Measurements from ENCODE around the gene HAND1. TPM values are rescaled to one million over a fixed set of nuclear protein-coding genes. Genes with fewer than 3 reads are reported as not detected.

HAND1 gene
- total and polyA plus RNA-seq, 4 donors: not detected

DNA sequence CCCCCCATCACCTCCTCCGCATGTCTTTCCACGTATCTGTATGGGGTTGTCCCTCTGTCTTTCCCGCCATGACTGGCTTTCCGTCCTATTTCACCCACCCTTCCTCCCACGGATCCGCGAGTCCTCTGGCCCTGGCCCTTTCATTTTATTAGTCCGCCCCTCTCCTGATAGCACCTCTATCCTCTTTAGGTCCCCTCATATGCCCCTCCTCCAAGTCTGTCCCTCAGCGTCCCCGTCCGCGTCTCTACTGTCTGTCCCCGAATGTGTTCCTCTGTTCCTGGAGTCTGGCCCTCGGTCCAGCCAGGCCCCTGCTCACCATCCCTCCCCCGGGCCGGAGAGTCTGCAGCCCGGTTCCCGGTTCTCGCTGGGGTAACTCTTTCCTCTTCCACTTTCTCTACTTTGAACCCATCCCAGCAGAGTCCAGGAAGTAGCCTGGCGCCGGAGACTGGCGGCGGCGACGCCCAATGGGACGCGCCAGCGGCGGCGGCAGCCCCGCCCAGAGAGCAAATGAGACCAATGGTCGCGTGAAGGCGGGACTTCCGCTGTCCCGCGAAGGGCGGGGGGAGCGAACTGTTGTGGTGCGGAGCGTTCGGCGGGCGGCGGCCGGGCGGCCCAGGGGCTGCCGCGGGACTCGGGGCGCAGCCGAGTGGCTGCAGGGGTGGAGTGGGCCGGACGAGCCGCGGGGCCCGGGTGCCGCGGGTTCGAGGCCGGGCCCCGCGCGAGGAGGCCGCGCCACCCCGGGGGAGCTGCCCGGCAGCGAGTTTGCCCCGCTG, 32.4 kb downstream of the HAND1 start, which contains the start of gene SAP30L:
TSS of gene SAP30L (plus strand) at position 576 of the 773 bp plus-strand sequence. CDS start 608 bp downstream, outside the sequence.
- WGBS, 2 donors: 0% methylated on average over 47 to 70 of the region's 70 CpGs
- H3K27me3 ChIP-seq (ENCODE audit: control insufficient read depth in 1 of 2, insufficient read depth in 2 of 2, low read length in 1 of 2): no peaks in the 10 kb centered on the region
- no peaks in the 10 kb centered on the region for H3K4me1 ChIP-seq (ENCODE audit: control insufficient read depth in 1 of 2, insufficient read depth in 2 of 2, low read length in 2 of 2)
- DNase-seq: peak; percentile 96 to 97
- H3K36me3 ChIP-seq (ENCODE audit: control insufficient read depth in 1 of 2, insufficient read depth in 2 of 2, low read length in 1 of 2): no peaks in the 10 kb centered on the region
- intact Hi-C loops (cut with DNase I): no loop called here
- no peaks in the 10 kb centered on the region for H3K9me3 ChIP-seq (ENCODE audit: control insufficient read depth, low read length)
- peak within 1 kb of the TSS; percentile 89 to 98 for H3K4me3 ChIP-seq (ENCODE audit: low read length in 2 of 2)
- ATAC-seq (ENCODE audit: low FRiP score): peak; percentile 98
- peak within 1 kb of the TSS in 1 of 2 donors; percentile 53 for H3K27ac ChIP-seq (ENCODE audit: low read depth in 1 of 2, low read length in 2 of 2)

DNA sequence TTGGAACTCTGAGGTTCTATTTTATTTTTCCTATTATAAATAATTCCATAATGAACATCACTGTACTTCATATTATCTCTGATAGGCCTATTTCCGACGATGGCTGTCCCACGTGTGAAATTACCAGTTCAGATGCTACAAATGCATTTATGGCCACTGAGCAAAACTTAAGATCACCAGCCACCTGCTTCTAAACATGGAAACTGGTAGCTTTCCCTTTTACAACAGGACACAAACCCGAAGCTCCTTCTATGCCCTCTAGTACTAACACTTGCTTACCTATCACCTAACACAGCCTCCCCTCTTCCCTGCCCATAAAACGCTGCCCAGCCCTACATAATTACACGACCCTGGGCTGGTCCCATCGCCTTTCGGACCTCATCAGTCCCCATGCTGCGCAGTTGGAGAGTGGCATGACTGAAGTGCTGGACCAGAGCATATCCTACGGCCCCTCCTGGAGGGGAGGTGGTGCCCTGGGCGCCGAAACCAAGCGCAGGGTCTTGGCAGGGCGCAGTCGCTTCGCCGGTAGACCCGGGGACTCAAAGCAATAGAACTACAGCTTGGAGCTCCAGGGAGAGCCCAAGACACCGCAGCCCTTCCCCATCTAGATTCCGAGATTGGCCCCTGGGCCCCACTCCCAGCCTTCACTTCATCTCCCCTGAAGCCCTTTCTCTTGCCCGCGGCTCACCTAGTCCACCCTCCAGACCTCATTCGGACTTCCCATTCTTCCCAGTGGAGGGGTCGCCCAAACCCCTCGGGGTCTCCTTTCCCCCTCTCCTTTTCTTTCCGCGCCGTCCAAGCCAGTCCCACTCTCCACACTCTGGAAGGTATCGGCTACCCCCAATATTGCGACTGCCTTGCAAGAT, 33.2 kb downstream of the HAND1 start:
- Histone ChIP-seq H3K36me3 (ENCODE audit: control insufficient read depth in 1 of 2, insufficient read depth in 2 of 2, low read length in 1 of 2) (no peaks in the 10 kb centered on the region), H3K4me3 (ENCODE audit: low read length in 2 of 2) (peak overlapping the region; percentile 80 to 98), H3K9me3 (ENCODE audit: control insufficient read depth, low read length) (no peaks in the 10 kb centered on the region), H3K27me3 (ENCODE audit: control insufficient read depth in 1 of 2, insufficient read depth in 2 of 2, low read length in 1 of 2) (no peaks in the 10 kb centered on the region), H3K27ac (ENCODE audit: low read depth in 1 of 2, low read length in 2 of 2) (peak overlapping the region in 1 of 2 donors; percentile 53), H3K4me1 (ENCODE audit: control insufficient read depth in 1 of 2, insufficient read depth in 2 of 2, low read length in 2 of 2) (no peaks in the 10 kb centered on the region)
- intact Hi-C loops (cut with DNase I): no loop called here
- peak in 1 of 2 donors; percentile 75 for DNase-seq
- 3 to 4% methylated on average over 30 of the region's 30 CpGs for WGBS, 2 donors
- ATAC-seq (ENCODE audit: low FRiP score): peak; percentile 31

DNA sequence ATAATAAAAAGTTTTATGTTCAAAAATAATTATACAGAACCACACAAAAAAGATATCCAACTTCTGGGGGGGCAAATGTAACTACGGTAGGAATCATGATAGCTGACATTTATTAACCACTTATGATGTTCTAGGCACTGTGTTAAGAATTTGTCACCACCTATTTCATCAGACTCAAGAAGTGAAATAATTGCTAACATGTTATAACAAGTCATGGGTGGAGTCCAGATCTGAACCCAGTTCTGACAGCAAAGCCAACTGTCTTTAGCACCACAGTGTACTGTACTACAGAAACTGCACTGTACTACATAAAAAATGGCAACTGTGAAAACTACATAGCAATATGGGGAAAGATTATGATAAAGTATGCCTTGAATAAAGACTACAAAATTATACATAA, 35.2 kb downstream of the HAND1 start:
- 92 to 94% methylated on average over 1 of the region's 1 CpG for WGBS, 2 donors
- no peaks in the 10 kb centered on the region for H3K36me3 ChIP-seq (ENCODE audit: control insufficient read depth in 1 of 2, insufficient read depth in 2 of 2, low read length in 1 of 2)
- H3K27me3 ChIP-seq (ENCODE audit: control insufficient read depth in 1 of 2, insufficient read depth in 2 of 2, low read length in 1 of 2): no peaks in the 10 kb centered on the region
- no peaks in the 10 kb centered on the region for H3K9me3 ChIP-seq (ENCODE audit: control insufficient read depth, low read length)
- no peak overlapping the region for H3K27ac ChIP-seq (ENCODE audit: low read depth in 1 of 2, low read length in 2 of 2)
- H3K4me3 ChIP-seq (ENCODE audit: low read length in 2 of 2): no peak overlapping the region
- no peak for DNase-seq
- no peak for ATAC-seq (ENCODE audit: low FRiP score)
- intact Hi-C loops (cut with DNase I): no loop called here
- no peaks in the 10 kb centered on the region for H3K4me1 ChIP-seq (ENCODE audit: control insufficient read depth in 1 of 2, insufficient read depth in 2 of 2, low read length in 2 of 2)

DNA sequence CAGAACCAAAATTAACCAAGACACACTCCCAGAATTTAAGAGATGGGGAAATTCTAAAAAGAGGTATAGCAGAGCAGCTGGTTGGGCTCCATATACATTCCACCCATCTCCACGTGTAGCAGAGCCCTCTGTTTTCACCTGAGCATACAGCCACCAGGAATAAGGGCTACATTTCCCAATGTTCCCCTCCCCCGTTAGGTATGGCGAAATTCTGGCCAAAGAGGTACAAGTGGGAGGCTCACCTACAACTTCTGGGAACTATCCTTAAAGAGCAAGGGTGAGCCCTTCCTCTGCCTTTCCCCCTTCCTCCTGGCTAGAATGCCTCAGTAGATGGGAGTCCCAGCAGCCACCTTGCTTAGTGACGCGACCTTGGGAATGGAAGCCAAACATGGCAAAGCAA, 37.5 kb downstream of the HAND1 start:
- Histone ChIP-seq H3K36me3 (ENCODE audit: control insufficient read depth in 1 of 2, insufficient read depth in 2 of 2, low read length in 1 of 2) (peaks cover 0 to 1% of the 10 kb centered on the region in 2 donors), H3K27me3 (ENCODE audit: control insufficient read depth in 1 of 2, insufficient read depth in 2 of 2, low read length in 1 of 2) (no peaks in the 10 kb centered on the region), H3K4me3 (ENCODE audit: low read length in 2 of 2) (no peak overlapping the region), H3K4me1 (ENCODE audit: control insufficient read depth in 1 of 2, insufficient read depth in 2 of 2, low read length in 2 of 2) (no peaks in the 10 kb centered on the region), H3K27ac (ENCODE audit: low read depth in 1 of 2, low read length in 2 of 2) (no peak overlapping the region), H3K9me3 (ENCODE audit: control insufficient read depth, low read length) (no peaks in the 10 kb centered on the region)
- DNase-seq: no peak
- no peak for ATAC-seq (ENCODE audit: low FRiP score)
- intact Hi-C loops (cut with DNase I): no loop called here
- WGBS, 2 donors: 88 to 90% methylated on average over 5 of the region's 5 CpGs

DNA sequence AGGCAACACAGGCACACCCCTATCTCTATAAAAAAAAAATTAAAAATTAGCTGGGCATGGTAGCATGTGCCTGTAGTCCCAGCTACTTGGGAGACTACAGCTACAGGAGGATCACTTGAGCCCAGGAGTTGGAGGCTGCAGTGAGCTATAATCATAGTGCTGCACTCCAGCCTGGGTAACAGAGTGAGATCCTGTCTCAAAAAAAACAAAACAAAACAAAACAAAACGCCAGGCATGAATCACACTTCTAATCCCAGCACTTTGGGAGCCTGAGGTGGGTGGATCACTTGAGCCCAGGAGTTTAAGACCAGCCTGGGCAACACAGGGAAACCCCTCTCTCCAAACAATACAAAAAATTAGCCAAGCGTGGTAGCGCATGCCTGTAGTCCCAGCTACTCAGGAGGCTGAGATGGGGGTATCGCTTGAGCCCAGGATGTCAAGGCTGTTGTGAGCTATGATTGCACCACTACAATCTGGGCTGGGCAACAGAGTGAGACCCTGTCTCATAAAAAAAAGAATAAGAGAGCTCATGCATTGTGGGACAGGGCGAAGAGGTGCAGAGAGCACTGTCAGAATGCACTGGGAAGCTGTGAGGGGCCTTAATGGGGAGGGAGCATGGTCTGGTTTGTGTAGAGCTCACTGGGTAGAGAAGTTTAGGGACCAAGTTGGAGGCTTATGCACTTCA, 40.6 kb downstream of the HAND1 start:
- Histone ChIP-seq H3K4me3 (ENCODE audit: low read length in 2 of 2) (no peak overlapping the region), H3K36me3 (ENCODE audit: control insufficient read depth in 1 of 2, insufficient read depth in 2 of 2, low read length in 1 of 2) (peaks cover 0 to 3% of the 10 kb centered on the region in 2 donors), H3K27ac (ENCODE audit: low read depth in 1 of 2, low read length in 2 of 2) (no peak overlapping the region), H3K4me1 (ENCODE audit: control insufficient read depth in 1 of 2, insufficient read depth in 2 of 2, low read length in 2 of 2) (no peaks in the 10 kb centered on the region), H3K27me3 (ENCODE audit: control insufficient read depth in 1 of 2, insufficient read depth in 2 of 2, low read length in 1 of 2) (no peaks in the 10 kb centered on the region), H3K9me3 (ENCODE audit: control insufficient read depth, low read length) (no peaks in the 10 kb centered on the region)
- ATAC-seq (ENCODE audit: low FRiP score) (no peak), DNase-seq (no peak)
- intact Hi-C loops (cut with DNase I): no loop called here
- 76 to 79% methylated on average over 5 of the region's 5 CpGs for WGBS, 2 donors

DNA sequence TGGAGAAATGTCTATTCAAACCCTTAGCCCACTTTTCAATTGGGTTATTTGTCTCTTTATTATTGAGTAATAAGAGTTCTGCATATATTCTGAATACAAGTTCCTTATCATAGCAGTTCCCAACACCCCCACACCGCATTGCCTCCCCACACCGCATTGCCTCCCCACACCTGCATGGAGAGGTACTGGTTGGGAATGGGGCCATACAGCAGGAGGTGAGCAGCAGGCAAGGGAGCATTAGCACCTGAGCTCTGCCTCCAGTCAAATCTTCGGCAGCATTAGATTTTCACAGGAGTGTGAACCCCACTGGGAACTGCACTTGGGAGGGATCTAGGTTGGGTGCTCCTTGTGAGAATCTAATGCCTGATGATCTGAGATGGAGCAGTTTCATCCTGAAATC, 42.8 kb downstream of the HAND1 start:
- intact Hi-C loops (cut with DNase I): no loop called here
- Histone ChIP-seq H3K27me3 (ENCODE audit: control insufficient read depth in 1 of 2, insufficient read depth in 2 of 2, low read length in 1 of 2) (no peaks in the 10 kb centered on the region), H3K4me1 (ENCODE audit: control insufficient read depth in 1 of 2, insufficient read depth in 2 of 2, low read length in 2 of 2) (no peaks in the 10 kb centered on the region), H3K36me3 (ENCODE audit: control insufficient read depth in 1 of 2, insufficient read depth in 2 of 2, low read length in 1 of 2) (peaks cover 0 to 3% of the 10 kb centered on the region in 2 donors), H3K4me3 (ENCODE audit: low read length in 2 of 2) (no peak overlapping the region), H3K9me3 (ENCODE audit: control insufficient read depth, low read length) (no peaks in the 10 kb centered on the region), H3K27ac (ENCODE audit: low read depth in 1 of 2, low read length in 2 of 2) (no peak overlapping the region)
- 90 to 99% methylated on average over 3 of the region's 3 CpGs for WGBS, 2 donors
- ATAC-seq (ENCODE audit: low FRiP score) (no peak), DNase-seq (no peak)

DNA sequence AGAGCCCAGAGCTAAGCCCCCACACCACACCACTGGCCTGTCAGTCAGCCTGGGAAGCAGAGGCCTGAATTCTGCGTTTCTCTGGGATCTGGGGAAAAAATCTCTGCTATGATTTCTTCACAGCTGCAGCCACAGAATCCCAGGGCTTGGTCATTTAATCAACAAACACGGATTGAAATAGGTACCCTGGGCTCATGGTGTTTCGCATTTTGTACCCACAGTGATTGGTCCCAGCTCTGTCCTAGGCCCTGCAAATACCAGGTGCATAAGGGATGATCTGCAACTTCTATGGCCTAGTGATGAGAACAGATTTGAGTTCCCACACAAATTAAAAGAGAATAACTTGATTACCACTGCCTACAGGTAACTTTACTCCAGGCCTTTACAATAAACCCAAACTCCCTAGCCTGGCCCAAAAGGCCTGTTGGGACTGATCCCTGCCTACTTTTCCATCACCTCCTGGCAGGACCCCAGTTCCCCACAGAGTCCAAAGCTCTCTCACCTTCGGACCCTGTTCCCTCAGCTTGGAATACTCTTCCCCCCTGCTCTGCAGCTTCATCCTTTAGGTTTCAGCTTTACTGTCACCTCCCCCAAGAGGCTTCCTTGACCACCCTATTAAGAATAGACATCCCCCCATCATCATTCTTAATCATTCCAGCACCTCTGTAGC, 46.9 kb downstream of the HAND1 start:
- WGBS, 2 donors: 83% methylated on average over 4 of the region's 4 CpGs
- intact Hi-C loops (cut with DNase I): no loop called here
- no peaks in the 10 kb centered on the region for H3K27me3 ChIP-seq (ENCODE audit: control insufficient read depth in 1 of 2, insufficient read depth in 2 of 2, low read length in 1 of 2)
- no peaks in the 10 kb centered on the region for H3K9me3 ChIP-seq (ENCODE audit: control insufficient read depth, low read length)
- no peaks in the 10 kb centered on the region for H3K4me1 ChIP-seq (ENCODE audit: control insufficient read depth in 1 of 2, insufficient read depth in 2 of 2, low read length in 2 of 2)
- no peak overlapping the region for H3K27ac ChIP-seq (ENCODE audit: low read depth in 1 of 2, low read length in 2 of 2)
- no peak overlapping the region for H3K4me3 ChIP-seq (ENCODE audit: low read length in 2 of 2)
- DNase-seq: no peak
- peaks cover 0 to 1% of the 10 kb centered on the region in 2 donors for H3K36me3 ChIP-seq (ENCODE audit: control insufficient read depth in 1 of 2, insufficient read depth in 2 of 2, low read length in 1 of 2)
- ATAC-seq (ENCODE audit: low FRiP score): no peak

DNA sequence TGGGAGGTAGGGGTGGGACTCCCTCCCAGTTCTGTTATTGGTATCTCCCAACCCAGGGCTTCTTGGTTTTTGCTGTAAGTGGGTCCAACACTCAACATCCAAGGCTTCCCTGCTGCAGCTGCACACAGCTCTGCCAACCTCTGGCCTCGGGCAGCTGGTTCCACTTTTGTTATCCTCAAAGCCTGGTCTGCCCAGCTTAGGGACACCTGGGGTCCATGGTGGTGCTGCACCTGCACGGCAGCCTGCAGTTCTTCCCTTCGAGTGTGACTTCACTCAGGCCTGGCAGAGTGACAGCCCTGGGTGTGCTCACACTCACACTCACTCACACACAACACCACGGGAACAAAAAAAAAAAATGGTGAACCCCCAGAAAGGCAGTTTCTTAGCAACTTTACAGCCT, 47.6 kb downstream of the HAND1 start:
- Histone ChIP-seq H3K4me3 (ENCODE audit: low read length in 2 of 2) (no peak overlapping the region), H3K36me3 (ENCODE audit: control insufficient read depth in 1 of 2, insufficient read depth in 2 of 2, low read length in 1 of 2) (peaks cover 0 to 1% of the 10 kb centered on the region in 2 donors), H3K9me3 (ENCODE audit: control insufficient read depth, low read length) (no peaks in the 10 kb centered on the region), H3K27ac (ENCODE audit: low read depth in 1 of 2, low read length in 2 of 2) (no peak overlapping the region), H3K4me1 (ENCODE audit: control insufficient read depth in 1 of 2, insufficient read depth in 2 of 2, low read length in 2 of 2) (no peaks in the 10 kb centered on the region), H3K27me3 (ENCODE audit: control insufficient read depth in 1 of 2, insufficient read depth in 2 of 2, low read length in 1 of 2) (no peaks in the 10 kb centered on the region)
- intact Hi-C loops (cut with DNase I): no loop called here
- DNase-seq (no peak), ATAC-seq (ENCODE audit: low FRiP score) (no peak)
- WGBS, 2 donors: 75 to 79% methylated on average over 4 of the region's 4 CpGs
